SU-DHL-6 (cell line): ENCODE measurements around the gene UBLCP1.

Source experiments
- CTCF ChIP-seq: fragments of 200-600 bp; sonication (generic); IDR thresholded peaks from one replicate; pipeline ENCODE4 v1.5.1; 2017; ENCODE audit warnings: antibody characterized with exemption, mild to moderate bottlenecking, low read length, moderate library complexity; ENCODE audit not compliant: insufficient read depth, poor library complexity, severe bottlenecking
- EZH2phosphoT487 ChIP-seq: fragments of 200-600 bp; sonication (generic), shearing (Covaris generic); conservative IDR thresholded peaks from 2 replicates; pipeline ENCODE4 v1.6.1; 2018; ENCODE audit warnings: mild to moderate bottlenecking, antibody characterized with exemption, low read length, moderate library complexity, mixed read lengths

GRCh38 chr5:159316519-159317383, 53.7 kb downstream of the UBLCP1 start:
- peak; percentile 43 for TF ChIP-seq CTCF
- no peak for TF ChIP-seq EZH2phosphoT487
